HepG2 (cell line): ENCODE results near the gene EGLN1. TPM values are rescaled to one million over a fixed set of nuclear protein-coding genes. Genes with fewer than 3 reads are reported as not detected.

Source experiments
- ATAC-seq: fragments of 200-7000 bp; cut with Tn5 transposase; 3 replicates; pipeline ENCODE4 v1.9.1; 2020; ENCODE audit warnings: mild to moderate bottlenecking, moderate library complexity
- BruUV-seq: library from RNA; stranded (reverse); fragments of 400-500 nt; replicated peaks from 2 replicates; lab custom pipeline; 2021; lab: Mats Ljungman, UMichigan
- CTCF ChIA-PET: fragments of 300-600 bp; formaldehyde crosslinking; extraction: SDS; loops from one replicate; lab custom pipeline; 2021; ENCODE audit warnings: low total read pairs, inconsistent platforms, low intra/inter-chr PET ratio; lab: Yijun Ruan, JAX
- POLR2A ChIA-PET: fragments of 350-600 bp; sonication (Branson Sonifier 250); formaldehyde crosslinking; loops from one replicate; lab custom pipeline; 2020; ENCODE audit warnings: antibody characterized with exemption, inconsistent platforms; lab: Yijun Ruan, JAX
- DNase-seq: peaks from one replicate; pipeline ENCODE4 v3.0.0-alpha.2; 2015; ENCODE audit warnings: low spot score
- FAIRE-seq: peaks from 3 replicates; lab custom pipeline; 2011; peaks lifted over from hg19 to GRCh38; lab: Jason Lieb, UNC
- H2AFZ ChIP-seq: one replicate; pipeline ENCODE4 v1.6.1; 2011; ENCODE audit warnings: low read length, inconsistent platforms
- H3K27ac ChIP-seq: fragments of 300-600 bp; 3 replicates; pipeline ENCODE4 v1.8.0; 2011; ENCODE audit warnings: mixed run types, mild to moderate bottlenecking, mixed read lengths, low read length, inconsistent platforms; ENCODE audit not compliant: insufficient read depth; ENCODE audit errors: extremely low read length
- H3K27me3 ChIP-seq, 2 experiments: fragments of 200-600 bp in 1 of 2; 2 replicates in 1 of 2; 3 replicates in 1 of 2; pipeline versions ENCODE4 v1.6.0 to v1.8.0; 2011; ENCODE audit warnings: low read length in 2 of 2, mild to moderate bottlenecking in 2 of 2, moderate library complexity in 2 of 2, inconsistent platforms in 1 of 2; ENCODE audit not compliant: insufficient read depth in 2 of 2, control insufficient read depth in 1 of 2
- H3K36me3 ChIP-seq, 2 experiments: fragments of 200-600 bp in 1 of 2; replicated peaks in 1 of 2; 2 replicates in 1 of 2; 3 replicates in 1 of 2; pipeline versions ENCODE4 v1.5.1 to v1.8.0; 2011; ENCODE audit warnings: low read length in 2 of 2, inconsistent platforms in 1 of 2; ENCODE audit not compliant: insufficient read depth in 2 of 2, control insufficient read depth in 1 of 2
- H3K4me1 ChIP-seq: 2 replicates; pipeline ENCODE4 v1.5.1; 2012; ENCODE audit warnings: low read length, inconsistent platforms; ENCODE audit not compliant: insufficient read depth
- H3K4me2 ChIP-seq: 2 replicates; pipeline ENCODE4 v1.6.0; 2011; ENCODE audit warnings: low read depth, low read length, inconsistent platforms
- H3K4me3 ChIP-seq, 3 experiments: fragments of 200-600 bp in 1 of 3; sonication (generic), shearing (Covaris generic) in 1 of 3; replicated peaks in 1 of 3; 2 replicates each; pipeline ENCODE4 v1.5.1; 2011 to 2016; ENCODE audit warnings: low read length in 3 of 3, inconsistent platforms in 2 of 3, low read depth in 2 of 3, mild to moderate bottlenecking in 2 of 3, control low read depth in 1 of 3, mixed read lengths in 1 of 3; ENCODE audit not compliant: insufficient read depth in 1 of 3
- H3K79me2 ChIP-seq: one replicate; pipeline ENCODE4 v1.6.1; 2011; ENCODE audit warnings: low read length, inconsistent platforms; ENCODE audit not compliant: insufficient read depth
- H3K9ac ChIP-seq: 2 replicates; pipeline ENCODE4 v1.6.0; 2011; ENCODE audit warnings: mild to moderate bottlenecking, low read depth, low read length, inconsistent platforms; ENCODE audit not compliant: insufficient read depth
- H3K9me3 ChIP-seq: 2 replicates; pipeline ENCODE4 v1.5.1; 2012; ENCODE audit warnings: mild to moderate bottlenecking, low read length
- H4K20me1 ChIP-seq: 2 replicates; pipeline ENCODE4 v1.6.0; 2011; ENCODE audit warnings: inconsistent platforms, mild to moderate bottlenecking, low read length, moderate library complexity; ENCODE audit not compliant: insufficient read depth
- BRF2 ChIP-seq: sonication (generic); formaldehyde crosslinking; IDR thresholded peaks from 2 replicates; pipeline ENCODE4 v1.8.1; 2022; ENCODE audit warnings: mild to moderate bottlenecking, missing genetic modification reagents
- CBX1 ChIP-seq: IDR thresholded peaks from one replicate; pipeline ENCODE4 v1.6.1; 2016; ENCODE audit warnings: antibody characterized with exemption, low read depth
- CEBPB ChIP-seq: IDR thresholded peaks from 2 replicates; pipeline ENCODE4 v1.6.1; 2011; ENCODE audit warnings: low read depth, low read length, improper control_type of control experiment, borderline replicate concordance
- HOXA5 ChIP-seq: sonication (generic); formaldehyde crosslinking; IDR thresholded peaks from 2 replicates; pipeline ENCODE4 v1.4.0; 2020; ENCODE audit warnings: missing genetic modification reagents
- ISL2 ChIP-seq: sonication (generic); formaldehyde crosslinking; IDR thresholded peaks from 2 replicates; pipeline ENCODE4 v1.5.0; 2020; ENCODE audit warnings: missing genetic modification reagents
- KDM3A ChIP-seq: IDR thresholded peaks from 2 replicates; pipeline ENCODE4 v1.6.1; 2018; ENCODE audit warnings: low read depth, missing compliant biosample characterization
- PAF1 ChIP-seq: IDR thresholded peaks from 2 replicates; pipeline ENCODE4 v1.6.1; 2016; ENCODE audit warnings: missing genetic modification reagents, missing compliant biosample characterization
- PCBP1 ChIP-seq: fragments of 200-400 bp; formaldehyde crosslinking; IDR thresholded peaks from 2 replicates; pipeline ENCODE4 v1.6.1; 2017; ENCODE audit warnings: mild to moderate bottlenecking, low read depth, low read length, borderline replicate concordance
- SYNCRIP ChIP-seq: fragments of 200-400 bp; formaldehyde crosslinking; IDR thresholded peaks from 2 replicates; pipeline ENCODE4 v1.6.1; 2018; ENCODE audit warnings: mild to moderate bottlenecking, low read depth, low read length; ENCODE audit not compliant: insufficient read depth
- ZBTB10 ChIP-seq: sonication (generic); formaldehyde crosslinking; IDR thresholded peaks from 2 replicates; pipeline ENCODE4 v1.4.0; 2020; ENCODE audit warnings: missing genetic modification reagents, borderline replicate concordance
- ZNF451 ChIP-seq: sonication (generic); formaldehyde crosslinking; IDR thresholded peaks from 2 replicates; pipeline ENCODE4 v1.5.0; 2020; ENCODE audit warnings: mild to moderate bottlenecking, missing genetic modification reagents
- ZNF607 ChIP-seq: sonication (generic); formaldehyde crosslinking; IDR thresholded peaks from 2 replicates; pipeline ENCODE4 v1.5.1; 2020; ENCODE audit warnings: missing genetic modification reagents, mild to moderate bottlenecking, borderline replicate concordance
- ZNF619 ChIP-seq: sonication (generic); formaldehyde crosslinking; IDR thresholded peaks from 2 replicates; pipeline ENCODE4 v1.4.0; 2020; ENCODE audit warnings: mild to moderate bottlenecking, missing genetic modification reagents
- ZNF644 ChIP-seq: IDR thresholded peaks from 2 replicates; pipeline ENCODE4 v1.6.1; 2016; ENCODE audit warnings: low read depth
- ZNF788 ChIP-seq: sonication (generic); formaldehyde crosslinking; IDR thresholded peaks from 2 replicates; pipeline ENCODE4 v1.5.0; 2020; ENCODE audit warnings: mild to moderate bottlenecking, missing genetic modification reagents, borderline replicate concordance
- WGBS: methylation state at CpG from one replicate; pipeline ENCODE4 v1.1.6; 2017; ENCODE audit warnings: low lambda C conversion rate; 5-methylcytosine and 5-hydroxymethylcytosine counted together
- in situ Hi-C: cut with HindIII; loops from 2 replicates; pipeline ENCODE4 v1.10.0; 2017; ENCODE audit warnings: low pct_unique_long_range_greater_than_20kb; ENCODE audit not compliant: extremely low pct_ligation_motif_present
- intact Hi-C: fragments of 100-400 bp; cut with micrococcal nuclease; formaldehyde crosslinking; loops from one replicate; pipeline ENCODE4 v1.10.0; 2022; ENCODE audit not compliant: unreplicated experiment
- polyA plus RNA-seq, 8 experiments: library from polyadenylated mRNA; depleted of rRNA in 3 of 8; stranded (reverse) in 7 of 8; unstranded in 1 of 8; fragments of >200 nt; fragmentation: Illumina TruSeq in 4 of 8; extraction: Trizol in 4 of 8; gene quantifications; 2 replicates each; pipeline versions ENCODE4 v1.2.1 to v1.2.3, GENCODE V29; 2011 to 2016; ENCODE audit warnings: low read depth in 4 of 8, missing spikeins in 1 of 8, mixed read lengths in 1 of 8; ENCODE audit not compliant: insufficient read depth in 1 of 8
- total RNA-seq, 5 experiments: library from RNA; depleted of rRNA; stranded (reverse); fragments of >200 nt; fragmentation: Illumina TruSeq; extraction: Trizol; gene quantifications; 2 replicates each; pipeline ENCODE4 v1.2.3, GENCODE V29; 2016; ENCODE audit warnings: low read depth in 1 of 5
- TF ChIP-seq, protein P1 (sequence below): sonication (generic); formaldehyde crosslinking; IDR thresholded peaks from 2 replicates; pipeline ENCODE4 v1.8.0; 2022; ENCODE audit warnings: mild to moderate bottlenecking, missing genetic modification reagents, moderate library complexity

Gene EGLN1
- total and polyA plus RNA-seq, 2 of the 13 experiments (the other 11 are each of a cell fraction or from before 2014, with no cell fraction given), result 34.4 to 44.1 TPM

- BruUV-seq, result no TSS peak
- no peaks in the 10 kb centered on the region for H3K9me3 ChIP-seq
- no peaks in the 10 kb centered on the region for H3K36me3 ChIP-seq
- intact Hi-C loops (no loop called here), in situ Hi-C loops (no loop called here)
- no peak overlapping the region for H3K4me2 ChIP-seq
- no peak overlapping the region for H3K27ac ChIP-seq
- H4K20me1 ChIP-seq, result no peaks in the 10 kb centered on the region
- POLR2A ChIA-PET, result no interaction called here
- TF ChIP-seq CBX1, result no peak
- no peak for TF ChIP-seq KDM3A
- no peak for TF ChIP-seq PAF1 (CRISPR knock-in tag)
- no peak for TF ChIP-seq ISL2
- TF ChIP-seq BRF2 (CRISPR knock-in tag), result no peak
- no peak for TF ChIP-seq ZNF644
- TF ChIP-seq CEBPB, result no peak
- TF ChIP-seq ZNF788 (CRISPR knock-in tag), result no peak
- TF ChIP-seq ZNF451 (CRISPR knock-in tag), result no peak
- TF ChIP-seq, all 625 proteins: peak for 0
- H3K9ac ChIP-seq, result no peak overlapping the region
- CTCF ChIA-PET, result no interaction called here
- no peaks in the 10 kb centered on the region for H3K4me1 ChIP-seq
- ATAC-seq, result no peak
- no peak overlapping the region for H3K4me3 ChIP-seq
- WGBS, result 75% methylated on average over 1 of the region's 1 CpG
- H3K27me3 ChIP-seq, result no peaks in the 10 kb centered on the region; a peak in 1 of 5 replicates
- FAIRE-seq, result no peak
- no peaks in the 10 kb centered on the region for H3K79me2 ChIP-seq
- H2AFZ ChIP-seq, result no peak overlapping the region
- DNase-seq, result no peak
Observed at GRCh38 chr1:231467986-231468385, 45.9 kb upstream of the EGLN1 start.

DNA sequence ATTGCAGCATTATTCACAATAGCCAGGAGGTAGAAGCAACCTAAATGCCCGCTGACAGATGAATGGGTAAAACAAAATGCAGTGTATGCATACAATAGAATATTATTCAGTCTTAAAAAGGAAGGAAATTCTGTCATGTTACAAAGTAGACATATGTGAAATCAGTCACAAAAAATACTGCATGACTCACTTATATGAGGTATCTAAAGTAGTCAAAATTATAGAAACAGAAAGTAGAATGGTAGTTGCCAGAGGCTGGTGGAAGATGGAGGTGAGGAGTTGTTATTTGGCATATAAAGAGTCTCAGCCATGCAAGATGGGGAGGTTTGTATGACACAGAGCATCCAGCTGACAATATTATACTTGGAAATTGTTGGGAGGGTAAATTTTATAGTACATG lies 43.0 kb upstream of the EGLN1 start:
- no peaks in the 10 kb centered on the region for H3K36me3 ChIP-seq
- no peak for ATAC-seq
- no peak for FAIRE-seq
- ChIA-PET POLR2A (no interaction called here), CTCF (no interaction called here)
- no peaks in the 10 kb centered on the region; a peak in 1 of 5 replicates for H3K27me3 ChIP-seq
- in situ Hi-C loops (no loop called here), intact Hi-C loops (no loop called here)
- 3% methylated on average over 1 of the region's 1 CpG for WGBS
- H4K20me1 ChIP-seq, result no peaks in the 10 kb centered on the region
- no peak overlapping the region for H3K4me2 ChIP-seq
- no peak for DNase-seq
- no peaks in the 10 kb centered on the region for H3K79me2 ChIP-seq
- H3K9me3 ChIP-seq, result no peaks in the 10 kb centered on the region
- H3K4me3 ChIP-seq, result no peak overlapping the region
- H2AFZ ChIP-seq, result no peak overlapping the region
- no peak overlapping the region for H3K9ac ChIP-seq
- no peak overlapping the region for H3K27ac ChIP-seq
- H3K4me1 ChIP-seq, result no peaks in the 10 kb centered on the region
- no TSS peak for BruUV-seq
- TF ChIP-seq ZBTB10 (no peak), SYNCRIP (no peak), ZNF619 (CRISPR knock-in tag) (no peak), PCBP1 (no peak), ISL2 (no peak), ZNF607 (CRISPR knock-in tag) (no peak), HOXA5 (no peak)
- TF ChIP-seq, protein P1, sequence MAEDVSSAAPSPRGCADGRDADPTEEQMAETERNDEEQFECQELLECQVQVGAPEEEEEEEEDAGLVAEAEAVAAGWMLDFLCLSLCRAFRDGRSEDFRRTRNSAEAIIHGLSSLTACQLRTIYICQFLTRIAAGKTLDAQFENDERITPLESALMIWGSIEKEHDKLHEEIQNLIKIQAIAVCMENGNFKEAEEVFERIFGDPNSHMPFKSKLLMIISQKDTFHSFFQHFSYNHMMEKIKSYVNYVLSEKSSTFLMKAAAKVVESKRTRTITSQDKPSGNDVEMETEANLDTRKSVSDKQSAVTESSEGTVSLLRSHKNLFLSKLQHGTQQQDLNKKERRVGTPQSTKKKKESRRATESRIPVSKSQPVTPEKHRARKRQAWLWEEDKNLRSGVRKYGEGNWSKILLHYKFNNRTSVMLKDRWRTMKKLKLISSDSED (CRISPR knock-in tag), result no peak
